ENCODE data around the gene VSIG10.

GRCh38 chr12:118082161-118082560 is 21.6 kb downstream of the VSIG10 start:
- TF ChIP-seq CTCF (IDR thresholded peaks at IDR 0.05): no peak
- no peak for TF ChIP-seq POLR2A (IDR thresholded peaks at IDR 0.05)
